ENCODE measurements around the gene TNRC6A.
"Not testable (repeated sequence)": the region's sequence is repeated elsewhere in the genome, so short reads cannot be mapped to it uniquely, and the experiment has no call there.

The TNRC6A gene

DNA sequence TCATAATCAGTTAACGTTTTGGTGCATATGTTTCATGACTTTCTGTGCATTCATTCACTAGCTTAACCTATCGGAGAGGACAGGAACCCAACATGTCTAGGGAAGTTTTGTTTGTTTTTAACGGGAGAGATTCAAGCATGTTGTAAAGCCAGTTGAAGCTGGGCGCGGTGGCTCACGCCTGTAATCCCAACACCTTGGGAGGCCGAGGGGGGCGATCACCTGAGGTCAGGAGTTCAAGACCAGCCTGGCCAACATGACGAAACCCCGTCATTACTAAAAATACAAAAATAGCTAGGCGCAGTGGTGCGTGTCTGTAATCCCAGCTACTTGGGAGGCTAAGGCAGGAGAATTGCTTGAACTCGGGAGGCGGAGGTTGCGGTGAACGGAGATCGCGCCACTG, 1.4 kb upstream of the TNRC6A start:
- no peak for DNase-seq (ENCODE audit: low read depth)

GRCh38 chr16:24728891-24729242, 584 bp upstream of the TNRC6A start:
- no peak for DNase-seq (ENCODE audit: low read depth)

GRCh38 chr16:24729951-24730815, 732 bp downstream of the TNRC6A start:
- no peak for DNase-seq (ENCODE audit: low read depth)

- DNase-seq (ENCODE audit: low read depth), result no peak
Measured at GRCh38 chr16:24730914-24731313, 1.5 kb downstream of the TNRC6A start.

- no peak for DNase-seq (ENCODE audit: low read depth)
Measured at GRCh38 chr16:24731722-24732419, 2.4 kb downstream of the TNRC6A start.

DNA sequence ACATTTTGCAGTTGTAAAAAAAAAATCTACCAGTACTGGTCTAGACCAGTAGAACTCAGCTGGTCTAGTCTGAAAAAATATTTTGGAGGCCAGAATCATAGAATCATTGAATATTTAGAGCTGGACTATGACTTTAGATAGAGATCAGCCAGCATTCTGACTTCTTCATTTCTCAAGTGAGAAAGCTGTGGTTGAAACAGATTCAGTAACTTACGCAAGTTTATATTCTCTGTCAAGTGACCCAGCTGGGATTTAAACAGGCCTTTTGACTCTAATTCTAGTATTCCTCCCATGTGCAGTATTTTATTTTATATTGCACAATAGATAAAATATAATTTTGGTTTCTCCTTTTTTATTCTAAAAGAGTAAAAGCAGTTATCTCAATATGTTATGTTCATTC, 4.9 kb downstream of the TNRC6A start:
- no peak for DNase-seq (ENCODE audit: low read depth)

DNA sequence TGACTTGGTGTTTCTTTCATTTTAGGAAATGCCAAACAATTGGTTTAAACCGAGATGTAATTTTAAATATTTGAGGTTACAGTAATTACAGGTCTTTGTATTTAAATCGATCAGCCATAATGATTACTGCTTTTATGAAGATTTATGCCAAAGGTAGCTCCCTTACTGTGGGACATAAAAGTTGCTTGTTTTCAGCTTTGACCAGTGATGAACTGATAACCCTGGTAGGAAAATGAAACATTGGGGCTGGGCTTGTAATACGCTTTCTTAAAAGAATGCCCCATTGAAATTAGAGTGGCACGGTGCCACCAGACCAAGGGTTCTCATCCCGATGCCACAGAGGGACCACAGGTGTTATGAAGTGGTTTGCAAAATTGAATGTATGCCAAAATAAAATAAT, 7.3 kb downstream of the TNRC6A start:
- no peak for DNase-seq (ENCODE audit: low read depth)

GRCh38 chr16:24737391-24737871, 8.0 kb downstream of the TNRC6A start:
- DNase-seq (ENCODE audit: low read depth), result no peak

- no peak for DNase-seq (ENCODE audit: low read depth)
Measured at GRCh38 chr16:24737916-24738594, 8.6 kb downstream of the TNRC6A start.

DNA sequence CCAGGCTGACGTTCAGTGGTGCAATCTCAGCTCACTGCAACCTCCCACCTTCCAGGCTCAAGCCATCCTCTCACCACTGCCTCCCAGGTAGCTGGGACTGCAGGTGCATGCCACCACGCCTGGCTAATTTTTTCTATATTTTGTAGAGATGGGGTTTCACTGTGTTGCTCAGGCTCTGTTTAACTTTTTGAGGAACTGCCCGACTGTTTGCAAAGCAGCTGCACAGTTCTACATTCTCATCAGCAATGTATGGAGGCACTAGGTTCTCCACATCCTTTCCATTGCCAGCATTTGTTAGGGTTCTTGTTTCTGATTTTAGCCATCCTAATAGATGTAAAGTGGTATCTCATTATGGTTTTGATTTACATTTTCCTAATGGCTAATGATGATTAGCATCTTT, 9.4 kb downstream of the TNRC6A start:
- no peak for DNase-seq (ENCODE audit: low read depth)

DNA sequence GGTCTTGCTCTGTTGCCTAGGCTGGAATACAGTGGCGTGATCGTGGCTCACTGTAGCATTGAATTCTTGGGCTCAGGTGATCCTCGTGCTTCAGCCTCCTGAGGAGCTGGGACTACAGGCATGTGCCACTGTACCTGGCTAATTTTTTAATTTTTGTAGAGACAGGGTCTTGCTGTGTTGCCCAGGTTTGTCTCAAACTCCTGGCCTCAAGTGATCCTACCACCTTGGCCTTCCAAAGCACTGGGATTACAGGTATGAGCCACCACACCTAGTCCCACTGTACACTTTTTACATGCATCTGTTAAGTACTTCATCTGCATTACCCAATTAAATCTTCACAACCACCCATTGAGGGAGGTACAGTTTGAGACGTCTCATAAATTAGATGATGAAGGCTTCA, 12.4 kb downstream of the TNRC6A start:
- DNase-seq (ENCODE audit: low read depth), result no peak

- DNase-seq (ENCODE audit: low read depth), result not testable (repeated sequence)
Measured at GRCh38 chr16:24742610-24743009, 13.2 kb downstream of the TNRC6A start.

DNA sequence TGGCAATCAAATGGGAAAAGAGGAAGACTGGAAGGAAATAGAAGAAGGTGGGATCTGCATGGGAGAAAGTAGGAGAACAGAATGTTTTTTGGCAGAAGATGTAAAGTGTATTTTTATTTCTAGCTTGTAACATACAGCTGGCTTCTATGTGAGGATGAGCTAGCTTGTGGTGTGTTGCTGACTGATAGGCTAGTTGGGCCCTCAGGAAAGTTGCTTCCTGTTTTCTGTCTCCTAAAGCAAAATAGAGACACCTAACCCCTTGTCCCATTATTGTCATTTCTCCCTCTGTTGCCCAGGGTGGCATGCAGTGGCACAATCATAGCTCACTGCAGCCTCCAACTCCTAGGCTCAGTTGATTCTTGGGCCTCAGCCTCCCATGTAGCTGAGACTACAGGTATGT, 15.9 kb downstream of the TNRC6A start:
- no peak for DNase-seq (ENCODE audit: low read depth)

- DNase-seq (ENCODE audit: low read depth), result no peak
Measured at GRCh38 chr16:24745791-24746190, 16.3 kb downstream of the TNRC6A start.

GRCh38 chr16:24747441-24747840, 18.0 kb downstream of the TNRC6A start:
- no peak for DNase-seq (ENCODE audit: low read depth)

GRCh38 chr16:24748242-24748641, 18.8 kb downstream of the TNRC6A start:
- DNase-seq (ENCODE audit: low read depth), result peak; percentile 84

DNA sequence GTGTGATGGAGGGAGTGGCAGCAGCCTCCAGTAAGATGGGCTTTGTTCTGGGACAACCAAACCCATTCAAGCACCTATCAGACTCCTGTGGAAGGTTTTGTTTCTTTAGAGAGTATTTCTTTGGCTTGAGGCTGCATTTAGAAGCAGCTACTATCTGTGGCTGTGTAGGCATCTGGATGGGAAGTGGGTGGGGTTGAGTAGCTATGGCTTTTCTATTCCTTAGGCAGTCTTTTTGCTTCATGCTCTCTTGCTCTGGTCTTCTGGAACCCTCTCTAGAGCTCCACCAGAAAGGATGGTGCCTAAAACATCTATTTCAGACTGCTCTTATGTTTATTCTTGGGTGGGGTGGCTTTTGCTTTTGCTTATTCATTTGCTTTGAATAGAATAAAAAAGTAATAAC, 19.9 kb downstream of the TNRC6A start:
- no peak for DNase-seq (ENCODE audit: low read depth)

- not testable (repeated sequence) for DNase-seq (ENCODE audit: low read depth)
Measured at GRCh38 chr16:24749872-24750271, 20.4 kb downstream of the TNRC6A start.

- no peak for DNase-seq (ENCODE audit: low read depth)
Measured at GRCh38 chr16:24753000-24753399, 23.5 kb downstream of the TNRC6A start.

DNA sequence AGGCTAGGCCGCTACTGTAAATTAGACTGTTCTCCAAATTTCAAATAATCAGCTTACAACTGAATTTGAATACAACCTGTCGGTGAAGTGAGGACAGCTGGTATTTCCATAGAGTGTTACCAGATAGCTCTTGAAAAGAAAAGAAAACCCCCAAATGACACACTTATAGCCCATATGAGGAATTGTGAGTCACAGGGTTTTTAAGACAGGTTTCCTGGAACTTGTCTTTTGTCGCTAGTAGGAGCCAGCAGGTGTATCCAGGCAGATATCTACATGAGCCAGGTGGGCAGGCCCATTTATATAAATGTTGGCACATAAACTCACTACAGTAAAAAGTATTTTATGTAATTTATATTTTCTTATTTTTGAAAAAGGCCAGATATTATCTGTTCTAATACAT, 24.0 kb downstream of the TNRC6A start:
- DNase-seq (ENCODE audit: low read depth), result no peak

DNA sequence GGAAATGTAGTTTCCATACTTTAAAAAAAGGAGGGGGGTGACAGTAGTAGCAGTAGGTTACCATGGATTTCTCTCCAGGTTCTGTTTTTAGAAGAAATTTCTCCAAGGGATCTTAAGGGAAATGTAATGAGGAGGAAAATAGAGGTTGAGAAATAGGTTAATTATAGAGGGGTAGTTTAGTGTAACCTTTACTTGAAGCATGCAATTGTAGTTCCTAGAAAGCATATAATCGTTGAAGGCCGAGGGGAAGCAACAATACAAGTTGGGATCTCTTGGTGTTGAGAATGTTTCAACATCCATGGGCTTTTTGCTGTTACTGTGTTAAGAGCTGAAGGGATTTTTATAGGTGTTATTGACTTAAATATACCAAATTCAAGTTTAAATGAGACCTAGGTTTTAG, 25.1 kb downstream of the TNRC6A start:
- DNase-seq (ENCODE audit: low read depth), result no peak

- DNase-seq (ENCODE audit: low read depth), result no peak
Measured at GRCh38 chr16:24755201-24755874, 25.9 kb downstream of the TNRC6A start.

All from GM04503 (cell line).